H1 (cell line): ENCODE results near the gene MAP1LC3A. TPM values are rescaled to one million over a fixed set of nuclear protein-coding genes. Genes with fewer than 3 reads are reported as not detected.

Source experiments
- BRCA1 ChIP-seq: IDR thresholded peaks from 2 replicates; pipeline ENCODE4 v1.6.1; 2012; ENCODE audit warnings: low read depth, low read length, improper control_type of control experiment
- CBX8 ChIP-seq: fragments of 300-800, 300-1000 bp; sonication (generic); IDR thresholded peaks from 2 replicates; pipeline ENCODE4 v1.7.1; 2016; ENCODE audit warnings: low read depth, low read length, borderline replicate concordance
- CREB1 ChIP-seq: IDR thresholded peaks from 2 replicates; pipeline ENCODE4 v1.6.1; 2012; ENCODE audit warnings: inconsistent platforms
- HDAC6 ChIP-seq: IDR thresholded peaks from one replicate; pipeline ENCODE4 v1.7.1; 2012; ENCODE audit warnings: low read depth, mild to moderate bottlenecking, inconsistent platforms, low read length, moderate library complexity
- JUN ChIP-seq: IDR thresholded peaks from 2 replicates; pipeline ENCODE4 v1.6.1; 2011; ENCODE audit warnings: low read depth, mild to moderate bottlenecking, improper control_type of control experiment, low read length
- SIN3A ChIP-seq, 2 experiments: IDR thresholded peaks in 1 of 2; conservative IDR thresholded peaks in 1 of 2; 2 replicates each; pipeline ENCODE4 v1.6.1; 2011 to 2012; ENCODE audit warnings: low read length in 2 of 2, improper control_type of control experiment in 1 of 2, low read depth in 1 of 2, mild to moderate bottlenecking in 1 of 2
- SP2 ChIP-seq: IDR thresholded peaks from 2 replicates; pipeline ENCODE4 v1.6.1; 2012; ENCODE audit warnings: mild to moderate bottlenecking, low read length, inconsistent platforms
- ZNF274 ChIP-seq: IDR thresholded peaks from 2 replicates; pipeline ENCODE4 v1.7.0; 2012; ENCODE audit warnings: low read length, borderline replicate concordance; ENCODE audit errors: extremely low read depth
- polyA plus RNA-seq, 7 experiments: library from polyadenylated mRNA; depleted of rRNA in 3 of 7; stranded (reverse) in 5 of 7; unstranded in 2 of 7; fragments of >200 nt in 5 of 7; fragments of 200-250 nt in 2 of 7; gene quantifications; 1 replicate in 5 of 7; 2 replicates in 1 of 7; 4 replicates in 1 of 7; pipeline versions ENCODE4 v1.2.1 to v1.2.3, GENCODE V29; 2011 to 2013; ENCODE audit warnings: missing spikeins in 2 of 7, mixed read lengths in 2 of 7
- total RNA-seq: library from RNA; stranded (reverse); fragmentation: NEBNext Ultra II Directional; extraction: Animal tissue kit (Norgen Biotek cat#: 25700); gene quantifications from 2 replicates; pipeline ENCODE4 v1.2.1, GENCODE V29; 2021
- TF ChIP-seq, protein P1 (sequence below): fragments of 300-600 bp; sonication (generic); IDR thresholded peaks from 2 replicates; pipeline ENCODE4 v1.7.1; 2012; ENCODE audit warnings: low read length, moderate library complexity, mild to moderate bottlenecking, inconsistent platforms; ENCODE audit not compliant: insufficient replicate concordance
- TF ChIP-seq, protein P2 (sequence below): IDR thresholded peaks from 2 replicates; pipeline ENCODE4 v1.6.1; 2012; ENCODE audit warnings: inconsistent platforms

Gene MAP1LC3A
- total and polyA plus RNA-seq, 2 of the 8 experiments (the other 6 are each of a cell fraction or from before 2014, with no cell fraction given), result 5.0 to 6.1 TPM

DNA sequence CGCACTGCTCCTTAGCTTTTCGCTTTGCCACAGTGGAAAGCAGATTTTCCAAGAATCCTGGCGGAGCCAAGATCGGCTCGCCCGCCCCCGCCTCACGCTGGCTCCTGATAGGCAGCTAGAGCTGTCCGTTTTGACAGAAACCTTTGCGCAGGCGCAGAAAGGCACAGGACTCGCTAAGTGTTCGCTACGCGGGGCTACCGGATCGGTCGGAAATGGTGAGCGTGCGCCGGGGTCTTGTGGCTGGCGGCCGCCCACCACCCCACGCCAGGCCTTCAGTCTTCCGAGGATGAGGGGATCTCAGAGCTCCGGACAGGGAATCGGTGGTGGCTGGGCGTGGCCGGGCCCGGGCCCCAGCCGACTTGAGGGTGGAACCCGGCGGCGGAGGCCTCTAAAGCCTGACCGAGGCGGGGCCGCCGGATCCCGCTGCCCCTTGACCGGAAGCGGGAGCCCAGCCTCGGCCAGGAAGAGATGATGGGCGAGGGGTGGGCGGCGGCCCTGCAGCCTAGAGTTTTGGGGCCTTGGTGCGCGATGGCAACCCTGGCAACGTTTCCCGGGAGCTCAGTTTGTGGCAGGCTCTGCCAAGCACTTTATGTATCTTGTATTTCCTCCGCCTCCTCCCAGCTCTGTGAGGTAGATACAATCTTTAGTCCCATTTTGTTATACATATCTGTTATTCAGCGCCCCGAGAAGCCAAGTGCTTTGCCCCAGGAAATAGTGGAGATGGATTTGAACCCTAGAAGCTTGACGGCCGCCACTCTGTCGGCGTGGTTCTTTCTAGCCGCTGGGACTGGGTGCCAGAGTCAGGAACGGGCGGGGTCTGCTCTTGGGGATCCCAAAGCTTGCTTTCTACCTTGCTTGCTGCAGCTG, 42.0 kb upstream of the MAP1LC3A start, which contains the start of gene DYNLRB1 (continued):
- TF ChIP-seq, protein P1, sequence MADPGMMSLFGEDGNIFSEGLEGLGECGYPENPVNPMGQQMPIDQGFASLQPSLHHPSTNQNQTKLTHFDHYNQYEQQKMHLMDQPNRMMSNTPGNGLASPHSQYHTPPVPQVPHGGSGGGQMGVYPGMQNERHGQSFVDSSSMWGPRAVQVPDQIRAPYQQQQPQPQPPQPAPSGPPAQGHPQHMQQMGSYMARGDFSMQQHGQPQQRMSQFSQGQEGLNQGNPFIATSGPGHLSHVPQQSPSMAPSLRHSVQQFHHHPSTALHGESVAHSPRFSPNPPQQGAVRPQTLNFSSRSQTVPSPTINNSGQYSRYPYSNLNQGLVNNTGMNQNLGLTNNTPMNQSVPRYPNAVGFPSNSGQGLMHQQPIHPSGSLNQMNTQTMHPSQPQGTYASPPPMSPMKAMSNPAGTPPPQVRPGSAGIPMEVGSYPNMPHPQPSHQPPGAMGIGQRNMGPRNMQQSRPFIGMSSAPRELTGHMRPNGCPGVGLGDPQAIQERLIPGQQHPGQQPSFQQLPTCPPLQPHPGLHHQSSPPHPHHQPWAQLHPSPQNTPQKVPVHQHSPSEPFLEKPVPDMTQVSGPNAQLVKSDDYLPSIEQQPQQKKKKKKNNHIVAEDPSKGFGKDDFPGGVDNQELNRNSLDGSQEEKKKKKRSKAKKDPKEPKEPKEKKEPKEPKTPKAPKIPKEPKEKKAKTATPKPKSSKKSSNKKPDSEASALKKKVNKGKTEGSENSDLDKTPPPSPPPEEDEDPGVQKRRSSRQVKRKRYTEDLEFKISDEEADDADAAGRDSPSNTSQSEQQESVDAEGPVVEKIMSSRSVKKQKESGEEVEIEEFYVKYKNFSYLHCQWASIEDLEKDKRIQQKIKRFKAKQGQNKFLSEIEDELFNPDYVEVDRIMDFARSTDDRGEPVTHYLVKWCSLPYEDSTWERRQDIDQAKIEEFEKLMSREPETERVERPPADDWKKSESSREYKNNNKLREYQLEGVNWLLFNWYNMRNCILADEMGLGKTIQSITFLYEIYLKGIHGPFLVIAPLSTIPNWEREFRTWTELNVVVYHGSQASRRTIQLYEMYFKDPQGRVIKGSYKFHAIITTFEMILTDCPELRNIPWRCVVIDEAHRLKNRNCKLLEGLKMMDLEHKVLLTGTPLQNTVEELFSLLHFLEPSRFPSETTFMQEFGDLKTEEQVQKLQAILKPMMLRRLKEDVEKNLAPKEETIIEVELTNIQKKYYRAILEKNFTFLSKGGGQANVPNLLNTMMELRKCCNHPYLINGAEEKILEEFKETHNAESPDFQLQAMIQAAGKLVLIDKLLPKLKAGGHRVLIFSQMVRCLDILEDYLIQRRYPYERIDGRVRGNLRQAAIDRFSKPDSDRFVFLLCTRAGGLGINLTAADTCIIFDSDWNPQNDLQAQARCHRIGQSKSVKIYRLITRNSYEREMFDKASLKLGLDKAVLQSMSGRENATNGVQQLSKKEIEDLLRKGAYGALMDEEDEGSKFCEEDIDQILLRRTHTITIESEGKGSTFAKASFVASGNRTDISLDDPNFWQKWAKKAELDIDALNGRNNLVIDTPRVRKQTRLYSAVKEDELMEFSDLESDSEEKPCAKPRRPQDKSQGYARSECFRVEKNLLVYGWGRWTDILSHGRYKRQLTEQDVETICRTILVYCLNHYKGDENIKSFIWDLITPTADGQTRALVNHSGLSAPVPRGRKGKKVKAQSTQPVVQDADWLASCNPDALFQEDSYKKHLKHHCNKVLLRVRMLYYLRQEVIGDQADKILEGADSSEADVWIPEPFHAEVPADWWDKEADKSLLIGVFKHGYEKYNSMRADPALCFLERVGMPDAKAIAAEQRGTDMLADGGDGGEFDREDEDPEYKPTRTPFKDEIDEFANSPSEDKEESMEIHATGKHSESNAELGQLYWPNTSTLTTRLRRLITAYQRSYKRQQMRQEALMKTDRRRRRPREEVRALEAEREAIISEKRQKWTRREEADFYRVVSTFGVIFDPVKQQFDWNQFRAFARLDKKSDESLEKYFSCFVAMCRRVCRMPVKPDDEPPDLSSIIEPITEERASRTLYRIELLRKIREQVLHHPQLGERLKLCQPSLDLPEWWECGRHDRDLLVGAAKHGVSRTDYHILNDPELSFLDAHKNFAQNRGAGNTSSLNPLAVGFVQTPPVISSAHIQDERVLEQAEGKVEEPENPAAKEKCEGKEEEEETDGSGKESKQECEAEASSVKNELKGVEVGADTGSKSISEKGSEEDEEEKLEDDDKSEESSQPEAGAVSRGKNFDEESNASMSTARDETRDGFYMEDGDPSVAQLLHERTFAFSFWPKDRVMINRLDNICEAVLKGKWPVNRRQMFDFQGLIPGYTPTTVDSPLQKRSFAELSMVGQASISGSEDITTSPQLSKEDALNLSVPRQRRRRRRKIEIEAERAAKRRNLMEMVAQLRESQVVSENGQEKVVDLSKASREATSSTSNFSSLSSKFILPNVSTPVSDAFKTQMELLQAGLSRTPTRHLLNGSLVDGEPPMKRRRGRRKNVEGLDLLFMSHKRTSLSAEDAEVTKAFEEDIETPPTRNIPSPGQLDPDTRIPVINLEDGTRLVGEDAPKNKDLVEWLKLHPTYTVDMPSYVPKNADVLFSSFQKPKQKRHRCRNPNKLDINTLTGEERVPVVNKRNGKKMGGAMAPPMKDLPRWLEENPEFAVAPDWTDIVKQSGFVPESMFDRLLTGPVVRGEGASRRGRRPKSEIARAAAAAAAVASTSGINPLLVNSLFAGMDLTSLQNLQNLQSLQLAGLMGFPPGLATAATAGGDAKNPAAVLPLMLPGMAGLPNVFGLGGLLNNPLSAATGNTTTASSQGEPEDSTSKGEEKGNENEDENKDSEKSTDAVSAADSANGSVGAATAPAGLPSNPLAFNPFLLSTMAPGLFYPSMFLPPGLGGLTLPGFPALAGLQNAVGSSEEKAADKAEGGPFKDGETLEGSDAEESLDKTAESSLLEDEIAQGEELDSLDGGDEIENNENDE, result no peak
- no peak for TF ChIP-seq BRCA1
- TF ChIP-seq SIN3A (conservative IDR thresholded peaks at IDR 0.05 in 1 of 2, IDR thresholded peaks at IDR 0.05 in 1 of 2; ENCODE audit: low read depth in 1 of 2, low read length in 2 of 2), result peak in 1 of 2 experiments; percentile 83; a peak in 2 of 4 replicates
- no peak for TF ChIP-seq CREB1
- TF ChIP-seq, protein P2, sequence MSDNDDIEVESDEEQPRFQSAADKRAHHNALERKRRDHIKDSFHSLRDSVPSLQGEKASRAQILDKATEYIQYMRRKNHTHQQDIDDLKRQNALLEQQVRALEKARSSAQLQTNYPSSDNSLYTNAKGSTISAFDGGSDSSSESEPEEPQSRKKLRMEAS, result no peak
- TF ChIP-seq ZNF274, result no peak
- TF ChIP-seq CBX8, result no peak
- peak; percentile 56; the same call in 1 of the 2 replicates for TF ChIP-seq SP2
- no peak for TF ChIP-seq JUN
- no peak for TF ChIP-seq HDAC6
